IPS-18a (cell line): ENCODE measurements around the gene HPGDS.
"Not testable (repeated sequence)": the region's sequence is repeated elsewhere in the genome, so short reads cannot be mapped to it uniquely, and the experiment has no call there.

Experiments
- H3K27ac ChIP-seq: one replicate; pipeline ENCODE4 v1.5.1; 2013; ENCODE audit warnings: low read length
- H3K27me3 ChIP-seq: one replicate; pipeline ENCODE4 v1.6.1; 2013; ENCODE audit warnings: mild to moderate bottlenecking, low read length; ENCODE audit not compliant: control insufficient read depth, insufficient read depth
- H3K36me3 ChIP-seq: one replicate; pipeline ENCODE4 v1.6.1; 2013; ENCODE audit warnings: low read depth, low read length; ENCODE audit not compliant: control insufficient read depth
- H3K4me1 ChIP-seq: one replicate; pipeline ENCODE4 v1.6.1; 2013; ENCODE audit warnings: low read depth, low read length; ENCODE audit not compliant: control insufficient read depth
- H3K4me3 ChIP-seq: one replicate; pipeline ENCODE4 v1.5.1; 2013; ENCODE audit warnings: low read length
- H3K9ac ChIP-seq: one replicate; pipeline ENCODE4 v1.6.1; 2013; ENCODE audit warnings: mild to moderate bottlenecking, low read length, moderate library complexity
- H3K9me3 ChIP-seq: one replicate; pipeline ENCODE4 v1.6.1; 2013; ENCODE audit warnings: low read depth, low read length; ENCODE audit not compliant: control insufficient read depth

Gene HPGDS

DNA sequence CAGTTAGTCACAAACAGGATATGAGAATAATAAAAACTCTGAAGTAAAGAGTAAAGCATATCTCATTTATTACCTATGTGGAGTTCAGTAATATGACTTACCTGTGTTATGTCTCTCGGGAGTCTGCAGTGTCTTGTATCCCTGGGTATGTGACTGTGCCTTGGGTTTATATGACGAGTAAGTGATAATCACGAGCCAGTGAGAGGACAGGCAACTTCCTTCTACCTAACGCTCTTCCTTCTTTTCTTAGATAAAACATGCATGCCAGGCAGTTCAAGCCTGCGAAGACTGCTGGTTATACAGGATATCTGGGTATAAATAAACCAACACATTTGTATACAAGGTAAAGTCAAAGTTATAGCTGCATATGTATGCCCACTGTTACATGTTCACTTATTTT is at the start of gene HPGDS:
HPGDS (minus strand) TSS at position 143 of the 400 bp plus-strand sequence. CDS start 8,207 bp downstream, outside the sequence.
- Histone ChIP-seq H3K36me3 (no peaks in the 10 kb centered on the region), H3K27me3 (no peaks in the 10 kb centered on the region), H3K4me3 (no peak within 1 kb of the TSS), H3K4me1 (no peaks in the 10 kb centered on the region), H3K9me3 (no peaks in the 10 kb centered on the region), H3K9ac (no peak within 1 kb of the TSS), H3K27ac (no peak within 1 kb of the TSS)

DNA sequence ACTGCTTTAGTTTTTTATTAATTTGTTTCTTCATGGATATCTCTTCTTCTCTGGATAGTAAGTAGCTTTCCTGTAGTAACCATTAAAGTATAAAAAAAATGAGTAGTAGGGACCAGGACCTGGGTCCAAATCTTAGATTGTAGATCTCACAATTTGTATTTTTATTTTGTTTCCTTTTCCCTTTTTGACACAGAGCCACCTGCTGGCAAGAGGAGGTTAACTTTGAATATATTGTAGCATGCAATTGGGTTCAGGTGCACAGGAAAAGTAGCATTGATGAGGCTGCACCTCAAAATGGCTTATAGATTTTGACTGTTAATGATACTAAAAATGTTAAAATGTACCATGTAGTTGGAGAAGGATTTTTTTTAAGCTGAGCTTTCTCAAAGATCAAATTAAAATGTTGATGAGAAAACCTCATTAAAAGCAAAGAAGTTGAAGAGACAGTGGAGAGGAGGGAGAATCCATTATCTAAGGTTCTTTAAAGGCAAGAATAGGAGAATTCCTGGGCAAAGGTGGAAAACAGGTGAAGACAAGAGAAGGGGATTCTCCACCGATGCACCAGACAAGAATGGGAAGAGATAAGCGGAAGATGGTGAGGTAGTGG is 48.3 kb upstream of the HPGDS start:
- Histone ChIP-seq H3K4me3 (no peak overlapping the region), H3K27ac (no peak overlapping the region), H3K36me3 (no peaks in the 10 kb centered on the region), H3K4me1 (no peaks in the 10 kb centered on the region), H3K27me3 (no peaks in the 10 kb centered on the region), H3K9ac (no peak overlapping the region), H3K9me3 (no peaks in the 10 kb centered on the region)

DNA sequence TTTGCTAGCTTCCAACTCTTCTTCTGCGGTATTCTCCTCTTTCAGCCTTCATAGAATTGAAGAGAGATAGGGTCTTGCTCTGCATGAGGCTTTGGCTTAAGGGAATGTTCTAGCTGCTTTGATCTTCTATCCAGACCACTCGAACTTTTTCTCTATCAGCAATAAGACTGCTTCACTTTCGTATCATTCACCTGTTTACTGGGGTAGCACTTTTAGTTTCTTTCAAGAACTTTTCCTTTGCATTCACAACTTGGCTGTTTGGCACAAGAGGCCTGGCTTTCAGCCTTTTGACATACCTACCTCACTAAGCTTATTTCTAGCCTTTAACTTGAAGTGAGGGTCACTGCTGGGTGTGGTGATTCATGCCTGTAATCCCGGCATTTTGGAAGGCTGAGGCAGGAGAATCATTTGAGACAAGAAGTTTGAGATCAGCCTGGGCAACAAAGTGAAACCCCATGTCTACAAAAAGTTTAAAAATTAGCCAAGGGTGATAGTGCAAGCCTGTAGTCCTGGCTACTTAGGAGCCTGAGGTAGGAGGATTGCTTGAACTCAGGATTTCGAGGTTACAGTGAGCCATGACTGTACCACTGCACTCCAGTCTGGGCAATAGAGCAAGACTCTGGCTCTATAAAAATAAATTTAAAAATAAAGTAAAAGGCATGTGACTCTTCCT is 47.1 kb upstream of the HPGDS start:
- Histone ChIP-seq H3K9ac (no peak overlapping the region), H3K9me3 (no peaks in the 10 kb centered on the region), H3K27me3 (no peaks in the 10 kb centered on the region), H3K27ac (no peak overlapping the region), H3K4me1 (no peaks in the 10 kb centered on the region), H3K36me3 (no peaks in the 10 kb centered on the region), H3K4me3 (no peak overlapping the region)

DNA sequence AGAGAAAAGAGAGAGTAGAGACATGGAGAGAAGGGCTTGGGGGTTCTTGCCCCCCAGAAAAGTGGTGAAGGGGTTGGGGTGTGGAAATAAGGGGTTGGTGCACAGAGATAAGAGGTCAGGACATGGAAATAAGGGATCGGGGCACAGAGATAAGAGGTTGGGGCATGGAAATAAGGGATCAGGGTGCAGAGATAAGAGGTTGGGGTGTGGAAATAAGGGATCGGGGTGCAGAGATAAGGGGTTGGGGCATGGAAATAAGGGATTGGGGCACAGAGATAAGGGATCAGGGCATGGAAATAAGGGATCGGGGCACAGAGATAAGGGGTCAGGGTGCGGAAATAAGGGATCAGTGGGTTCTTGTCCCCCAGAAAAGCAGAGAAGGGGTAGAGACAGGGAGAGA is 45.3 kb upstream of the HPGDS start:
- H3K9me3 ChIP-seq, H3K27me3 ChIP-seq, H3K4me1 ChIP-seq, H3K9ac ChIP-seq, H3K4me3 ChIP-seq, H3K36me3 ChIP-seq, H3K27ac ChIP-seq: not testable (repeated sequence)

DNA sequence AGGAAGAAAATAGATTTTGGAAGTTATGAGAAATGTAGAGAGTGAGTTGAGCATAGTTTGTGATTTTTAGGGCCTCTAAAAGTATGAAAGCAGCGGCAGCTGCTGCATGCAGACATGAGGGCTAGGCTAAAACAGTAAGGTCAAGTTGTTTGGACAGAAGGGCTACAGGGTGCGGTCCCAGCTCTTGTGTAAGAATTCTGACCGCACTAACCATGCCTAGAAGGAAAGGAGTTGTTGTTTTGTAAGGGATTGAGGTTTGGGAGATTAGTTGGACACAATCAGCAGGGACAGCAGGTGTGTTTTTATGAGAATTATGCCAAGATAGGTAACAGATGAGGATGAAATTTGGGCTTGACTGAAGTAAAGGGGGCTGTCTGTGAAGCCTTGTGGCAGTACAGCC is 42.8 kb upstream of the HPGDS start:
- not testable (repeated sequence) for H3K9ac ChIP-seq, H3K4me3 ChIP-seq, H3K36me3 ChIP-seq, H3K9me3 ChIP-seq, H3K27me3 ChIP-seq, H3K27ac ChIP-seq, H3K4me1 ChIP-seq

DNA sequence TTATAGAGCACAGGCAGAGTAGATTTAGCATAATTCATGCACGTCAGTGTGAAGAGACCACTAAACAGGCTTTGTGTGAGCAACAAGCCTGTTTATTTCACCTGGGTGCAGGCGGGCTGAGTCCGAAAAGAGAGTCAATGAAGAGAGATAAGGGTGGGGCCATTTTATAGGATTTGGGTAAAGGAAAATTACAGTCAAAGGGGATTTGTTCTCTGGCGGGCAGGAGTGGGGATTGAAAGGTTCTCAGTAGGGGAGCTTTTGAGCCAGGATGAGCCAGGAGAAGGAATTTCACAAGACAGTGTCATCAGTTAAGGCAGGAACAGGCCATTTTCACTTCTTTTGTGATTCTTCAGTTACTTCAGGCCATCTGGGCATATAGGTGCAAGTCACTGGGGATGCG is 40.3 kb upstream of the HPGDS start:
- not testable (repeated sequence) for H3K4me1 ChIP-seq, H3K36me3 ChIP-seq, H3K27me3 ChIP-seq, H3K4me3 ChIP-seq, H3K27ac ChIP-seq, H3K9ac ChIP-seq, H3K9me3 ChIP-seq

DNA sequence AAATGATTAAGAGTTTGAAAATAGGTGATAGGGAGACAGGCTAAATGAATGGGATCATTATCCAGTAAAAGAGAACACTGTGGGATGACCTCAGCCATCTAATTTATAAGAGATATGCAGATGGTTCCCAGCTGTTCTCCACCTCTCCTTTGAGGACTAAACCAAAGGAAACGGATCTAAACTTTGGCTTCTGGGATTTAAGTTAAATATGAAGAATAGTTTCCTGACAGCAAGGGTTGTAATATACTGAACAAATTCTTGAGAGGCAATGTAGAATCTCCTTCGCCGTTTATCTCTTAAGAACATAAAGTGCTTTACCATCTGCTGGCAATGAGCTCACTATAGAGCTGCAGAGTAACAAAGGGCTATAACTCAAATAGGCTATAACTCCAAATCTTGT is 35.4 kb upstream of the HPGDS start:
- H3K9me3 ChIP-seq: no peaks in the 10 kb centered on the region
- no peak overlapping the region for H3K4me3 ChIP-seq
- H3K4me1 ChIP-seq: peaks cover 5% of the 10 kb centered on the region
- no peaks in the 10 kb centered on the region for H3K27me3 ChIP-seq
- no peak overlapping the region for H3K9ac ChIP-seq
- no peaks in the 10 kb centered on the region for H3K36me3 ChIP-seq
- H3K27ac ChIP-seq: no peak overlapping the region

DNA sequence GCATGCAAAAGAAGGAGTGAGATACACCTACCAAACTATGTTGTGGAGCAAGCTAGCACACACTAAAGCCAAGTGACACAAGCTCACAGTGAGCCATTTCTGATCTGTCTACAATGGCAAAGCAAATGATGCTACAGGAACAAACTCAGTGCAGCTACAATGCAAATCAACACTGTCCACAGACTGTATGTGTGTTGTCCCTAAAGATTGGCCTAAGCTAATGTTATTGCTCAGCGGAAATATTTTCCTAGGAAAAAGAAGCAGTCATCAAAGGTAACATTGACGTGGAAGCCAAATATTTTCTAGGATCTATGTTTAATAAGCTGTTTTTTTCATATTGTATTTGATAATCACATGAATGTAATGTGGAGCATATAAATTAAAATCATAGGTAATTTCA is 34.7 kb upstream of the HPGDS start:
- H3K27me3 ChIP-seq: no peaks in the 10 kb centered on the region
- no peaks in the 10 kb centered on the region for H3K9me3 ChIP-seq

DNA sequence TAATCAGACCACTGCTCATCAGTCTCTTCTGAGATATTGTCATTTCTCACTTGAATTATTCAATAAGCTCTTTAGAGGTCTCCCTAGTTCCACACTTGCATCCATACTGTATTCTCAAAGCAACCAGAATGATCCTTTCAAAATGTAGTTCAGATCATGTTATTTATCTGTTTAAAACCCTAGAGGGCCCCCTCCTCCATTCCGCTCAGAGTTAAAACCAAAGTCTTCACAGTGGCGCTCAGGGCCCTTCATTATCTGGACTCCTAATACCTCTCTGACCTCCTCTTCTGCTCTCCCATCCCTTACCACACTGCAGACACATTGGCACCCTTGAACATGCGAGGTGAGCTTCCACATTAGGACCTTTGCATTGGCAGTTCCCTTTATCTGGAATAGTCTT is 32.7 kb upstream of the HPGDS start:
- H3K9me3 ChIP-seq: no peaks in the 10 kb centered on the region
- no peak overlapping the region for H3K27ac ChIP-seq
- no peaks in the 10 kb centered on the region for H3K27me3 ChIP-seq
- no peaks in the 10 kb centered on the region for H3K36me3 ChIP-seq
- H3K9ac ChIP-seq: no peak overlapping the region
- H3K4me3 ChIP-seq: no peak overlapping the region
- no peaks in the 10 kb centered on the region for H3K4me1 ChIP-seq

More for the DNA sequence above, 34.7 kb upstream of the HPGDS start:
- Histone ChIP-seq H3K4me3 (no peak overlapping the region), H3K36me3 (no peaks in the 10 kb centered on the region), H3K4me1 (peaks cover 2% of the 10 kb centered on the region), H3K9ac (no peak overlapping the region), H3K27ac (no peak overlapping the region)

DNA sequence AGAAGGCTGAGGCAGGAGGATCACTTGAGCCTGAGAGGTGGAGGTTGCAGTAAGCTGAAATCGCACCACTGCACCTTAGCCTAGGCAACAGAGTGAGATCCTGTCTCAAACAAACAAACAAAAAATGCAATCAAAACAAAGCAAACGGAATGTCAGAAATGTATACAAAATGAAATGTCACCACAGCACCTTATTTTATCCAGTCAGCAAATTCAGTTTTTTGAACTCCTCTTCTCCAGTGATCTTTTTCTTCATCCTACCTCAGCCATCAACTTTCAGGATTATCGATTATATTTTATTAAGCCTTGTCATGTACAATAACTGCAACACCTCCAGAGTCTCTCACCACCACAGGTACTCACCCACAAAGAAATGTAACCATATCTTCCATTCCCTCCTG is 31.1 kb upstream of the HPGDS start:
- Histone ChIP-seq H3K4me3 (no peak overlapping the region), H3K9me3 (no peaks in the 10 kb centered on the region), H3K4me1 (no peaks in the 10 kb centered on the region), H3K9ac (no peak overlapping the region), H3K36me3 (no peaks in the 10 kb centered on the region), H3K27ac (no peak overlapping the region), H3K27me3 (no peaks in the 10 kb centered on the region)

DNA sequence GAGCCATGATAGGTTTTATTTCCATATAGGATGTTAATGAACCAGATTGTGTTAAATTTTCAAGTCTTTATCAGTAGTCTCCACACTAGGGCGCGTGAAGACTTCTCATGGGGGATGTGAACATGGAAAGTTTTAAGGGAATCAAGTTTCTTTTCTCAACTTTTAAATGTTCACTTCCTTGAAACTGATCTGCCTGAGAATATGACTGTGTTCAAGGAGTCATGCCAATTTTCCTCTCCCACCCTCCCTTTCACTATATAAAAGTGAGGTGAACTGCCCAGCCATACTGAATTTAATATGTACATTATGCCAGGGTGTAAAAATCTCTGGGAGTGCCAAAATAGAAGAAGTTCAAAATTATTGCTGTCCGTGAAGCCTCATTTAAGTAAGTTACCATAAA is 30.4 kb upstream of the HPGDS start:
- H3K9ac ChIP-seq: no peak overlapping the region
- no peaks in the 10 kb centered on the region for H3K4me1 ChIP-seq
- H3K4me3 ChIP-seq: no peak overlapping the region
- no peaks in the 10 kb centered on the region for H3K27me3 ChIP-seq
- no peaks in the 10 kb centered on the region for H3K36me3 ChIP-seq
- H3K9me3 ChIP-seq: no peaks in the 10 kb centered on the region
- no peak overlapping the region for H3K27ac ChIP-seq

DNA sequence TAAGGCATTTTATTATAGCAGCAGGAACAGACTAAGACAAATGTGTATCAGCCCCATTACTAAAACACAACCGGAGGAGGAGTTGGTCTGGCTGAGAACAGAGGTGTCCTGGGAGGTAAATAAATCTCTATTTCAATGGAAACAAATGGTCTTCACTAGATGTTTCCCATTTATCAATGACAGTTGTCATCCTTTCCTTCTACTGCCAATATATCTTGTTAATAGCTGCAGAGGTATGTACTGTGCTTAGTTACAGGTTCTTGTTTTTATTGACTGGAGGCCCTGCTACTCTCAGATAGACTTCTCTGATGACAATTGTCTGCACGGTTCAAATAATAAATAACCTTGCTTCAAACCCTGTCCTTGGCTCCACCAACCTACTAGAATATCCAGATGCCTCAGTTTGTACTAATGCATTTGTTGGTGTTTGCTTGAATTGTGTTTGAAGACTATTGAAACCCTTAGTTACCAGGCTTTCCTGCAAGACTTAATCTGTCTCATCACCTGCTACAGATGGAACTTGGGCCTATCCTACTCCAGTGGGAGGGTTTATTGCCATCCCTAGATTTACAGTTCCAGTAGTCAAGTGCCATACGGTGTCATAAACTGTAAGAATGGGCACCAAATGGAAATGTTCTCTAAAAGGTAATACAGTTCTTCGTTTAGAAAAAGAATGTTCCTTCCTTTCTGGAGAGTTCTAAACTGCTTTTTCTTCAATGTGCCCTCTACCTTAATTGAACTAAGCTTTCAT is 29.8 kb upstream of the HPGDS start:
- H3K27ac ChIP-seq: no peak overlapping the region
- H3K36me3 ChIP-seq: no peaks in the 10 kb centered on the region
- no peaks in the 10 kb centered on the region for H3K27me3 ChIP-seq
- H3K4me3 ChIP-seq: no peak overlapping the region
- H3K9ac ChIP-seq: no peak overlapping the region
- no peaks in the 10 kb centered on the region for H3K9me3 ChIP-seq
- H3K4me1 ChIP-seq: no peaks in the 10 kb centered on the region
